ENCODE data around the gene MALRD1. TPM values are rescaled to one million over a fixed set of nuclear protein-coding genes. Genes with fewer than 3 reads are reported as not detected.

MALRD1 gene
- total and polyA plus RNA-seq, 3 donors from 2014 or later, result 3.3 to 26.7 (median 19.3) TPM

DNA sequence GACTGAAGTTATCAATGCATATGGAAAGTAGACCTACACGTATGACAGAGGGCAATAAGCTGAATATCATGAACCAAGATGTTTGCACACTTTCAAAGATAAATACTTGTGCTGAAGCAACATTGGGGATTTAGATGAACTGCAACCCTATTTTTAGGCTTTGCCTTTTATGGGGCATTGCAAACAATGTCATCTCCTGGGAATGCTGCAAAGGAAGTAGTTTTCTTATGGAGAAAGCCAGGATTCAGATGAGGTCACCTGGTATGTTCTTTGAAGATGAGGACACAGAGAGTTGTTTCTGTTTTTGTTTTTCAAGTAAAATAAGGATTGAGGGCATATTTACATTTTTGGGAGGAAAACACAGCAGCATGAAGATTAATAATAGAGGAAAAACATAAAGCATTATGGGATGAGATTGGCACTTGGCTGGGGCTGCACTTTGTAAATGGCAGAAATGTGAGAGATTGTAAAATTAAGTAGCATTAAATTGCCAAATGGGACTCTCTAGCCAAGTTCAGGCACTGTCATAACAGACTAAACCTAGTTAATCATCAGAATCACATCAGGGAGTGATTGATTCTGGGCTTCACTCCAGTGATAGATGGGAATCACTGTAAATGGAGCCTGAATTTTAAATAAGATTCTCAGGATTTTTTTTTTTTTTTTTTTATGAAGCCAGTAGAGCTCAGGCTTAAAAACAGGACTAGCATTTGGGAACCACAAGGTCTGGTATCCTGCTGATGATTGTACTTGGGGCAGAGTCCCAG lies 63.1 kb downstream of the MALRD1 start:
- no peak overlapping the region for H3K4me3 ChIP-seq
- H3K9me3 ChIP-seq, result no peaks in the 10 kb centered on the region
- intact Hi-C loops (cut with DNase I; ENCODE audit: low total_unique reads), result no loop called here
- no peak for DNase-seq
- WGBS, 2 donors, result 81 to 90% methylated on average over 1 of the region's 1 CpG
- H3K4me1 ChIP-seq, result no peaks in the 10 kb centered on the region
- no peak overlapping the region for H3K27ac ChIP-seq
- H3K27me3 ChIP-seq, result no peaks in the 10 kb centered on the region
- no peak for TF ChIP-seq POLR2A (IDR thresholded peaks at IDR 0.05)
- TF ChIP-seq, protein P1, sequence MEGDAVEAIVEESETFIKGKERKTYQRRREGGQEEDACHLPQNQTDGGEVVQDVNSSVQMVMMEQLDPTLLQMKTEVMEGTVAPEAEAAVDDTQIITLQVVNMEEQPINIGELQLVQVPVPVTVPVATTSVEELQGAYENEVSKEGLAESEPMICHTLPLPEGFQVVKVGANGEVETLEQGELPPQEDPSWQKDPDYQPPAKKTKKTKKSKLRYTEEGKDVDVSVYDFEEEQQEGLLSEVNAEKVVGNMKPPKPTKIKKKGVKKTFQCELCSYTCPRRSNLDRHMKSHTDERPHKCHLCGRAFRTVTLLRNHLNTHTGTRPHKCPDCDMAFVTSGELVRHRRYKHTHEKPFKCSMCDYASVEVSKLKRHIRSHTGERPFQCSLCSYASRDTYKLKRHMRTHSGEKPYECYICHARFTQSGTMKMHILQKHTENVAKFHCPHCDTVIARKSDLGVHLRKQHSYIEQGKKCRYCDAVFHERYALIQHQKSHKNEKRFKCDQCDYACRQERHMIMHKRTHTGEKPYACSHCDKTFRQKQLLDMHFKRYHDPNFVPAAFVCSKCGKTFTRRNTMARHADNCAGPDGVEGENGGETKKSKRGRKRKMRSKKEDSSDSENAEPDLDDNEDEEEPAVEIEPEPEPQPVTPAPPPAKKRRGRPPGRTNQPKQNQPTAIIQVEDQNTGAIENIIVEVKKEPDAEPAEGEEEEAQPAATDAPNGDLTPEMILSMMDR (IDR thresholded peaks at IDR 0.05), result no peak
- H3K36me3 ChIP-seq (ENCODE audit: low read depth, missing control alignments), result no peaks in the 10 kb centered on the region

DNA sequence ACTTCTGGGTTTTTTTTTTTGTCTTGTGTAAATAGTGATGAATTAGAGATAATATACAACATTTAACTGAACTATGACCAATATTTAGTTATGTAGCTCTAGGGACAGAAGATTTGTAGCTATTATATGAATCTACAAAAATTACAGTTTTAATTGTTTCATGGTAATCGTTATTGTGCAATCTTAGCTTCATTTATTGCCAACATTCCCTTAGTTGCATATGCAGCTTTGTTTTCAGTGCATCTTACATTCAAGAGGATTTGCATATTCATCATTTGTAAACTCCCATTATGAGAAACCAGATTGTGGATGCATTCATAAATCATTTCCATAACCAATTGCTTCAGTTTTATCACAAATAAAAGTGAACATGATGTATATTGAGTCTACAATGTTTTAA lies 68.8 kb downstream of the MALRD1 start:
- Histone ChIP-seq H3K27me3 (no peaks in the 10 kb centered on the region), H3K36me3 (ENCODE audit: low read depth, missing control alignments) (no peaks in the 10 kb centered on the region), H3K4me3 (no peak overlapping the region), H3K4me1 (no peaks in the 10 kb centered on the region), H3K27ac (no peak overlapping the region), H3K9me3 (no peaks in the 10 kb centered on the region)
- no peak for DNase-seq
- intact Hi-C loops (cut with DNase I; ENCODE audit: low total_unique reads), result no loop called here
- TF ChIP-seq, protein P1 (IDR thresholded peaks at IDR 0.05), result no peak
- TF ChIP-seq POLR2A (IDR thresholded peaks at IDR 0.05), result no peak
- WGBS, 2 donors, result 53 to 70% methylated on average over 1 of the region's 1 CpG

DNA sequence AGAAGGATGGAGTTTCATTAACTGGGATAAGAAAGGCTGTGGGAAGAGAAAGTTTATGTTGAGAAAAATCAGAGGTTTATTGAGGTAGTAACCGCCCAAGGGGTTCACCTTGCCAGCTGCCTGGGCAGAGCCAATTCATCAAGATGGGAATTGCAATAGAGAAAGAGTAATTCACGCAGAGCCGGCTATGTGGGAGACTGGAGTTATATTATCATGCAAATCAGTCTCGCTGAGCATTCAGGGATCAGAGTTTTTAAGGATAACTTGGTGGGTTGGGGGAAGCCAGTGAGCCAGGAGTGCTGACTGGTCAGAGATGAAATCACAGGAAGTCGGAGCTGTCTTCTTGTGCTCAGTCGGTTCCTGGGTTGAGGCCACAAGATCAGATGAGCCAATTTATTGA lies 70.6 kb downstream of the MALRD1 start:
- no peaks in the 10 kb centered on the region for H3K27me3 ChIP-seq
- no peaks in the 10 kb centered on the region for H3K9me3 ChIP-seq
- intact Hi-C loops (cut with DNase I; ENCODE audit: low total_unique reads), result no loop called here
- H3K4me3 ChIP-seq, result no peak overlapping the region
- 56 to 71% methylated on average over 6 of the region's 6 CpGs for WGBS, 2 donors
- H3K4me1 ChIP-seq, result no peaks in the 10 kb centered on the region
- no peak overlapping the region for H3K27ac ChIP-seq
- DNase-seq, result no peak
- TF ChIP-seq, protein P1 (IDR thresholded peaks at IDR 0.05), result no peak
- TF ChIP-seq POLR2A (IDR thresholded peaks at IDR 0.05), result no peak
- H3K36me3 ChIP-seq (ENCODE audit: low read depth, missing control alignments), result no peaks in the 10 kb centered on the region

DNA sequence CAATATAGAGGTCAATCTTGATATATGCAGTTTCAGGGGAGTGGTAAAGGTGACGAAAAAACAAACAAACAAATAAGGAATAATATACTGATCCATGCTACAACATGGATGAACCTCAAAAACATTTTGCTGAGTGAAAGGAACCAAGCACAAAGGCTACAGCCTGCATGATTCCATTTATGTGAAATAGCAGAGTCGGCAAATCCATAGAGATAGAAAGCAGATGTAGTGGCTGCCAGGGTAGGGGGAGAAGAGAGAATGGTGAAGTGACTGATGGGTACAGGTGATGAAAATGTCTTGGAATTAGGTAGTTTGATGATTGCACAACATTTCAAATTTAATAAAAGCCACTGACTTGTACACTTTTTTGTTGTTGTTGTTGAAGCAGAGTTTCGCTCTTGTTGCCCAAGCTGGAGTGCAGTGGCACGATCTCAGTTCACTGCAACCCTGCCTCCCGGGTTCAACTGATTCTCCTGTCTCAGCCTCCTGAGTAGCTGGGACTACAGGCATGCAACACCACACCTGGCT lies 71.8 kb downstream of the MALRD1 start:
- H3K27me3 ChIP-seq, result no peaks in the 10 kb centered on the region
- no peak for TF ChIP-seq POLR2A (IDR thresholded peaks at IDR 0.05)
- TF ChIP-seq, protein P1 (IDR thresholded peaks at IDR 0.05), result no peak
- no peaks in the 10 kb centered on the region for H3K36me3 ChIP-seq (ENCODE audit: low read depth, missing control alignments)
- intact Hi-C loops (cut with DNase I; ENCODE audit: low total_unique reads), result no loop called here
- no peaks in the 10 kb centered on the region for H3K4me1 ChIP-seq
- 94 to 96% methylated on average over 5 of the region's 5 CpGs for WGBS, 2 donors
- H3K4me3 ChIP-seq, result no peak overlapping the region
- no peak overlapping the region for H3K27ac ChIP-seq
- H3K9me3 ChIP-seq, result no peaks in the 10 kb centered on the region
- DNase-seq, result no peak

DNA sequence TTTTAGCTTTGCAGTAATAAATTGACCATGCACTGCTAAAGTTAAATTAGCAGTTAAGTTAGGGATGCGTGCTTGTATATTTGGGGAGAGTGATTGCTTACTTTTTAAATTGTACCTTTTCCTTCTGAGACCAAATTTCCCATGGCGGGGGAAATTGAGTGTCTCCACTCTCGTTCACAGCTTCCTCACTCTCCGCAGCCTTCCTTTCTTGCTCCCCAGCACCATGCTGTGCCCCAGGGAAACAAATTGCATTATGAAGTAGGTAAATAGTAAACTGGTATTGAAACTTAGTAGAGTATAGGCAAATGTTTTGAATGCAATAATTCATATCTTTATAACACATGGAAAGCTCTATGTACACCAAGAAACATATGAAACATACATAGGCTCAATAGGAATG lies 85.4 kb downstream of the MALRD1 start:
- Histone ChIP-seq H3K4me1 (no peaks in the 10 kb centered on the region), H3K27me3 (no peaks in the 10 kb centered on the region), H3K4me3 (no peak overlapping the region), H3K27ac (no peak overlapping the region), H3K9me3 (no peaks in the 10 kb centered on the region), H3K36me3 (ENCODE audit: low read depth, missing control alignments) (no peaks in the 10 kb centered on the region)
- WGBS, 2 donors, result 86 to 88% methylated on average over 4 of the region's 4 CpGs
- intact Hi-C loops (cut with DNase I; ENCODE audit: low total_unique reads), result no loop called here
- DNase-seq, result no peak
- TF ChIP-seq, protein P1 (IDR thresholded peaks at IDR 0.05), result no peak
- no peak for TF ChIP-seq POLR2A (IDR thresholded peaks at IDR 0.05)
